K562 (cell line): Measurements from ENCODE around the gene FHL5. TPM values are rescaled to one million over a fixed set of nuclear protein-coding genes. Genes with fewer than 3 reads are reported as not detected.

ENCODE experiments used
- ARNT ChIP-seq, 2 experiments: fragments of 450-650 bp; IDR thresholded peaks; 2 replicates each; pipeline ENCODE4 v1.6.1; 2016; ENCODE audit warnings: mild to moderate bottlenecking in 1 of 2
- E2F4 ChIP-seq: sonication (generic); formaldehyde crosslinking; IDR thresholded peaks from 2 replicates; pipeline ENCODE4 v1.8.0; 2022; ENCODE audit warnings: mild to moderate bottlenecking, low read depth, missing genetic modification reagents
- GTF2E2 ChIP-seq: fragments of 200-800 bp; sonication (Bioruptor generic); IDR thresholded peaks from 2 replicates; pipeline ENCODE4 v1.6.1; 2016; ENCODE audit warnings: missing genetic modification characterization, missing compliant biosample characterization
- HMBOX1 ChIP-seq: sonication (generic); IDR thresholded peaks from 2 replicates; pipeline ENCODE4 v1.6.1; 2016
- HMG20B ChIP-seq: fragments of 250-450 bp; sonication (Bioruptor Pico); IDR thresholded peaks from 2 replicates; pipeline ENCODE4 v1.5.0; 2021; ENCODE audit warnings: mild to moderate bottlenecking
- NR2C2 ChIP-seq, 2 experiments: fragments of 200-800 bp in 1 of 2; sonication (Bioruptor generic) in 1 of 2; sonication (generic) in 1 of 2; formaldehyde crosslinking in 1 of 2; IDR thresholded peaks; 2 replicates each; pipeline versions ENCODE4 v1.6.1 to v1.8.0; 2016 to 2022; ENCODE audit warnings: mild to moderate bottlenecking in 1 of 2, missing compliant biosample characterization in 1 of 2, missing genetic modification characterization in 1 of 2, missing genetic modification reagents in 1 of 2
- PKNOX1 ChIP-seq: fragments of 450-650 bp; IDR thresholded peaks from 2 replicates; pipeline ENCODE4 v1.6.1; 2016
- SIX5 ChIP-seq, 2 experiments: IDR thresholded peaks; 2 replicates each; pipeline ENCODE4 v1.6.1; 2011; ENCODE audit warnings: low read length in 2 of 2, borderline replicate concordance in 1 of 2, low read depth in 1 of 2, mild to moderate bottlenecking in 1 of 2, moderate library complexity in 1 of 2; ENCODE audit not compliant: insufficient read depth in 1 of 2
- SNRNP70 ChIP-seq: fragments of 200-400 bp; formaldehyde crosslinking; optimal IDR thresholded peaks from 2 replicates; pipeline ENCODE3; 2017; ENCODE audit warnings: low read depth, low read length
- TARDBP ChIP-seq: fragments of 450-650 bp; IDR thresholded peaks from 2 replicates; pipeline ENCODE4 v1.6.1; 2016
- VEZF1 ChIP-seq: fragments of 200-800 bp; sonication (Bioruptor generic); IDR thresholded peaks from 2 replicates; pipeline ENCODE4 v1.6.1; 2017; ENCODE audit warnings: missing genetic modification characterization, missing compliant biosample characterization
- XRCC5 ChIP-seq: fragments of 200-400 bp; formaldehyde crosslinking; IDR thresholded peaks from 2 replicates; pipeline ENCODE4 v1.6.1; 2017; ENCODE audit warnings: low read depth, mild to moderate bottlenecking, low read length
- ZNF121 ChIP-seq: sonication (generic); formaldehyde crosslinking; conservative IDR thresholded peaks from 2 replicates; pipeline ENCODE4 v1.8.0; 2022; ENCODE audit warnings: missing genetic modification reagents
- ZNF175 ChIP-seq: fragments of 200-800 bp; sonication (Bioruptor generic); IDR thresholded peaks from 2 replicates; pipeline ENCODE4 v1.6.1; 2016; ENCODE audit warnings: low read depth, mild to moderate bottlenecking, missing genetic modification characterization, missing compliant biosample characterization
- ZNF197 ChIP-seq: fragments of 200-800 bp; sonication (Bioruptor generic); IDR thresholded peaks from 2 replicates; pipeline ENCODE4 v1.6.1; 2016; ENCODE audit warnings: low read depth, missing genetic modification characterization, missing compliant biosample characterization
- ZNF280A ChIP-seq: fragments of 450-650 bp; IDR thresholded peaks from 2 replicates; pipeline ENCODE4 v1.6.1; 2018; ENCODE audit warnings: mild to moderate bottlenecking, low read depth; ENCODE audit not compliant: partially characterized antibody
- ZNF511 ChIP-seq: sonication (generic); formaldehyde crosslinking; IDR thresholded peaks from 2 replicates; pipeline ENCODE4 v1.8.0; 2022; ENCODE audit warnings: mild to moderate bottlenecking, missing genetic modification reagents
- ZNF707 ChIP-seq: fragments of 250-450 bp; sonication (Bioruptor Pico); conservative IDR thresholded peaks from 2 replicates; pipeline ENCODE4 v1.8.0; 2022; ENCODE audit warnings: inconsistent platforms, mild to moderate bottlenecking, moderate library complexity
- ZNF75A ChIP-seq: fragments of 450-650 bp; formaldehyde crosslinking; IDR thresholded peaks from 2 replicates; pipeline ENCODE4 v1.4.0; 2020; ENCODE audit warnings: mild to moderate bottlenecking
- ZNF766 ChIP-seq: fragments of 200-800 bp; sonication (Bioruptor generic); conservative IDR thresholded peaks from 2 replicates; pipeline ENCODE4 v1.6.1; 2016; ENCODE audit warnings: missing genetic modification characterization, missing compliant biosample characterization
- polyA plus RNA-seq, 8 experiments: library from polyadenylated mRNA; depleted of rRNA in 4 of 8; stranded (reverse) in 5 of 8; unstranded in 3 of 8; fragments of >200 nt; fragmentation: Nextera tagmentation in 2 of 8; fragmentation: Illumina TruSeq in 1 of 8; extraction: Ambion mirVana in 2 of 8; extraction: Trizol in 1 of 8; gene quantifications; 2 replicates each; pipeline versions ENCODE4 v1.2.1 to v1.2.3, GENCODE V29; 2011 to 2014; ENCODE audit warnings: inconsistent platforms in 1 of 8, missing spikeins in 1 of 8
- total RNA-seq, 7 experiments: library from RNA; depleted of rRNA in 6 of 7; stranded (reverse); fragments of >200 nt in 6 of 7; fragmentation: Illumina TruSeq in 2 of 7; extraction: Trizol in 2 of 7; gene quantifications; 2 replicates each; pipeline versions ENCODE4 v1.2.1 to v1.2.3, GENCODE V29; 2011 to 2021; ENCODE audit warnings: low replicate concordance in 1 of 7

The FHL5 gene
- total and polyA plus RNA-seq, 9 of the 15 experiments (the other 6 are each of a cell fraction or from before 2014, with no cell fraction given): not detected

- TF ChIP-seq ZNF511 (no peak), TARDBP (no peak), SNRNP70 (no peak), GTF2E2 (tag) (peak; percentile 43), SIX5 (IDR thresholded peaks at IDR 0.05; ENCODE audit: borderline replicate concordance in 1 of 2, insufficient read depth in 1 of 2, low read depth in 1 of 2, low read length in 2 of 2) (no peak), PKNOX1 (0 out of 2 replicates have a peak, but pooled peaks have one; percentile 14), ARNT (IDR thresholded peaks at IDR 0.05) (0 out of 4 replicates have a peak, but pooled peaks of 1 of the 2 experiments have one; percentile 63), ZNF75A (CRISPR knock-in tag) (no peak), E2F4 (CRISPR knock-in tag) (no peak), ZNF707 (no peak), VEZF1 (CRISPR knock-in tag) (no peak), HMBOX1 (peak; percentile 95), ZNF175 (CRISPR knock-in tag) (no peak), ZNF766 (0 out of 2 replicates have a peak, but pooled peaks have one; percentile 11), ZNF121 (CRISPR knock-in tag) (no peak), ZNF280A (no peak), XRCC5 (0 out of 2 replicates have a peak, but pooled peaks have one; percentile 1), ZNF197 (CRISPR knock-in tag) (no peak), NR2C2 (CRISPR knock-in tag; IDR thresholded peaks at IDR 0.05) (no peak), NR2C2 (tag; IDR thresholded peaks at IDR 0.05) (0 out of 2 replicates have a peak, but pooled peaks have one; percentile 5), HMG20B (no peak)
Measured at GRCh38 chr6:96522465-96523009, 40.4 kb upstream of the FHL5 start (continued).
